HG03060 (cell line): ENCODE results near the gene PANK3.
"Not testable (repeated sequence)": the region's sequence is repeated elsewhere in the genome, so short reads cannot be mapped to it uniquely, and the experiment has no call there.

Experiments
- ATAC-seq: cut with Tn5 transposase; IDR thresholded peaks from one replicate; pipeline ENCODE4 v1.9.1; 2021; ENCODE audit warnings: low read depth, moderate number of reproducible peaks; ENCODE audit not compliant: unreplicated experiment

The PANK3 gene

GRCh38 chr5:168553377-168554130 is 25.6 kb downstream of the PANK3 start:
- no peak for ATAC-seq

GRCh38 chr5:168552146-168552545 is 27.0 kb downstream of the PANK3 start:
- no peak for ATAC-seq

- no peak for ATAC-seq
Observed at GRCh38 chr5:168550656-168551055, 28.5 kb downstream of the PANK3 start.

- no peak for ATAC-seq
Observed at GRCh38 chr5:168549554-168549953, 29.6 kb downstream of the PANK3 start.

- ATAC-seq = no peak
Observed at GRCh38 chr5:168537176-168537575, 42.0 kb downstream of the PANK3 start.

GRCh38 chr5:168534351-168534750 is 44.8 kb downstream of the PANK3 start:
- not testable (repeated sequence) for ATAC-seq

GRCh38 chr5:168531987-168532864 is 46.9 kb downstream of the PANK3 start:
- ATAC-seq = no peak

GRCh38 chr5:168531191-168531590 is 48.0 kb downstream of the PANK3 start:
- ATAC-seq = no peak

GRCh38 chr5:168530621-168531150 is 48.5 kb downstream of the PANK3 start:
- no peak for ATAC-seq

GRCh38 chr5:168529374-168530234 is 49.6 kb downstream of the PANK3 start:
- ATAC-seq = no peak

GRCh38 chr5:168528521-168529373 is 50.4 kb downstream of the PANK3 start, which contains the start of gene FBLL1:
FBLL1 (plus strand) TSS chr5:168529305; CDS start chr5:168529505, 200 bp downstream.
- no peak for ATAC-seq

GRCh38 chr5:168527756-168528295 is 51.3 kb downstream of the PANK3 start:
- no peak for ATAC-seq

- ATAC-seq = no peak
Observed at GRCh38 chr5:168525856-168526255, 53.3 kb downstream of the PANK3 start.

- ATAC-seq = no peak
Observed at GRCh38 chr5:168513861-168514428, 65.2 kb downstream of the PANK3 start.

GRCh38 chr5:168502563-168503237 is 76.5 kb downstream of the PANK3 start:
- no peak for ATAC-seq
